ENCODE data around the gene ABCB8.

Gene ABCB8

GRCh38 chr7:151074817-151075661 is 46.8 kb downstream of the ABCB8 start:
- no peak for DNase-seq (ENCODE audit: low read depth)

GRCh38 chr7:151075662-151075971 is 47.4 kb downstream of the ABCB8 start:
- DNase-seq (ENCODE audit: low read depth): no peak

DNA sequence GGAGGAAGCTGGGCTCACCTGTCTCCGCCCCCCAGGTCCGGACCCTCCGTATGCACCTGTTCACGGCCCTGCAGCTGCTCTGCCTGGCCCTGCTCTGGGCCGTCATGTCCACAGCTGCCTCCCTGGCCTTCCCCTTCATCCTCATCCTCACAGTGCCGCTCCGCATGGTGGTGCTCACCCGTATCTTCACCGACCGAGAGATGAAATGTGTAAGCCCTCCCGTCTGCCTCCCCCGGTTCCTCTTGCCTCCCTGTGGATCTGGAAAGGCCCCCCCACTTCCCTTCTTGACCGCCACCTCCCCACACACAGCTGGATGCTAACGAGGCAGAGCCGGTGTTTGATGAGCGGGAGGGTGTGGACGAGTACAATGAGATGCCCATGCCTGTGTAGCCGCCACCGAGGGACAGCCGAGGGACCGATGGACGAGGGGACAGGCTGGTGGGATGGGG is 47.8 kb downstream of the ABCB8 start:
- DNase-seq (ENCODE audit: low read depth): no peak

GRCh38 chr7:151076863-151077704 is 48.8 kb downstream of the ABCB8 start:
- no peak for DNase-seq (ENCODE audit: low read depth)

- no peak for DNase-seq (ENCODE audit: low read depth)
These were observed 49.5 kb downstream of the ABCB8 start for GRCh38 chr7:151077705-151078232.

GRCh38 chr7:151078233-151079040 is 50.2 kb downstream of the ABCB8 start:
- no peak for DNase-seq (ENCODE audit: low read depth)

- DNase-seq (ENCODE audit: low read depth): no peak
These were observed 51.1 kb downstream of the ABCB8 start for GRCh38 chr7:151079199-151079910.

DNA sequence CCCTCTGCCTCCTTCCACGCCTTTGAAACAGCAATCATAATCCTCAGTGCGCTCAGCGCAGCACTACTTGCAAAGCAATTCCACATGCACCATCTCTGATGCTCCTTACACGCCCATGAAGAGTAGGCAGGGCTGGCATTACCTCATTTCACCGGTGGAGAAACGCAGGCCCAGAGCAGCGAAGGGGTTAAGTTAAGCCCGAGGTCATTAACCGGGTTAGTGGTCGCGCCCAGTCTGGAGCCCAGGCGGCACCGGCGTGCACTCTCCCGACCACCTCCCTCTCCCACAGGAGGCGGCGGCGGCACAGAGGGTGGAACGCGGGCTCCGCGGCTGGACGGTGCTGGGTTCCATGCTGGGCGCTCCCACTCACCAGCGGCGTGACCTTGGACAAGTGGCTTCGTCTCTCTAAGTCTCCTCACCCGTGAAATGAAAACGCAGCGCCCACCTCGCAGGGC is 51.8 kb downstream of the ABCB8 start:
- no peak for DNase-seq (ENCODE audit: low read depth)

DNA sequence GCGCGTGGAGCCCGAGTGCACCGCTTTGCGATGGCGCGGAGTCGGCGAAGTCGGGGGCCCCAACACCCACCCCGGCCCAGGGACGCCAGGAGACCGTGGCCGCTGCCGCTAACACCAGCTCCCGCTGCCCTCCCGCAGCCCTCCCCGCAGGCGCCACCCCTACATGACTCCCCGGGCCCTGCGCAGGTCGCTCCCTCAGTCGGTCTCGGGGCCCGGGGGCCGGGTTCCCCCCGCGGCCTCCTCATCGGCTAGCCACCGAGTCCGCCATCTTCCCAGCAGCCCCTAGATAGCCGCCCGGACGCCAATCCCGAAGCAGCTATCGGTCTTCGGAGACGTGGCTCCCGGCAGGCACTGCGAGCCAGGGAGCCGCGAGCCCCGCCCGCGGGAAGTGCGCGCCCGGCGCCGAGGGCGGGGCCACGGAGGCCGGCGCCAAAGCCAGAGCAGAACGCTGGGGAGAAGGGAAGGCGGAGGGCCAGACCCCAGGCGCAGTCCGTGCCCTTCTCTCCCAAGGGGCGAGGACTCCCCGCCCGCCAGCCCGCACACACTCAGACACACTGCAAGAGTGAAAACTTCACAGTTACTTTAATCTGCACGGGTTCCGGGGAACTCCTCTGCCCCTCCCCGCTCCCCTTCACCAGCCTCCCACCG is 52.4 kb downstream of the ABCB8 start, which contains the start of gene FASTK:
Gene FASTK, minus strand, starts transcription at position 288 of the 648 bp plus-strand sequence. Its CDS starts 43 bp downstream, at position 245.
- peak; percentile 61 for DNase-seq (ENCODE audit: low read depth)

DNA sequence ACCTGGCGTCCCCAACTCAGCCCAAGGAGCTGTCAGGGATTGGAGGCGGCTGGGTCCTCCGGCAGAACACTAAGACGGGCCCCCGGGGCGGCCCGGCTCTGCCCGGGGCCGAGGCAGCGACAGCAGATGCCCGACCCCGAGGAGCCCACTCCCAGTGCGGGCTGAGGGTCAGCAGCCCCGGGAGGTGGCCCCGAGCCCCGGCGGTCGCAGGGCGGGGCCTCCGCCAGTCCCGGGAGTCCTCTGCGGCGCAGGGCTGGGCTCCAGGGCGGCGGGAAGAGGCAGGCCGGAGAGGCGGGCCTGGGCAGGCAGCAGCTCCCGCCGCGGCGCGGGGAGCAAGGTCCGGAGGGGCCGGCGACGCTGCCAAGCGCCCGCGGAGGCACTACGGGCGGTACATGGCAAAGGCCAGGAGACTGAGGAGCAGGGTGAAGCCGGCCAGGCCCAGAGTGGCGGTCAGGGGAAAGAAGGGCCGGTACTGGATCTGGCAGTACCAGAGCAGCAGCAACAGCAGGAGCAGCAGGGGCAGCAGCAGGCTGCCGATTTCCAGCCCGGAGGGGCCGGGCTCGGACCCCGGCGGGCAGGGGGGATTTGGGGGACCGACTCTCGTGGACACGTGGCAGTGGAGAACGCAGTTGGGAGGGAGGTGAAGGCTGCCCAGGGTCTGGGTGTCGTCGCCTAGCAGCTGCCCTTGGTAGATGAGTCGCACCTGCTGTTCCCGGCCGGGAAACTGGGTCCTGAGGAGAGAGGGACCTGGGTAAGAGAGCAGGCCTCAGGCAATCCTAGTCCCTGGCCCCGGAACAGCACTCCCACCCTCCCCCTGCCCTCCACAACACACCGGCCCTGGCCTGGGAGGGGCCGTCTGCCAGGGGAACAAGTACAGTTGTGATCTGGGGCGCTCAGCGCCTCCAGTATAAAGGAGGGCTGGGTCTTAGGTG is 53.2 kb downstream of the ABCB8 start:
- DNase-seq (ENCODE audit: low read depth): no peak

GRCh38 chr7:151082141-151083070 is 54.2 kb downstream of the ABCB8 start:
- DNase-seq (ENCODE audit: low read depth): no peak

DNA sequence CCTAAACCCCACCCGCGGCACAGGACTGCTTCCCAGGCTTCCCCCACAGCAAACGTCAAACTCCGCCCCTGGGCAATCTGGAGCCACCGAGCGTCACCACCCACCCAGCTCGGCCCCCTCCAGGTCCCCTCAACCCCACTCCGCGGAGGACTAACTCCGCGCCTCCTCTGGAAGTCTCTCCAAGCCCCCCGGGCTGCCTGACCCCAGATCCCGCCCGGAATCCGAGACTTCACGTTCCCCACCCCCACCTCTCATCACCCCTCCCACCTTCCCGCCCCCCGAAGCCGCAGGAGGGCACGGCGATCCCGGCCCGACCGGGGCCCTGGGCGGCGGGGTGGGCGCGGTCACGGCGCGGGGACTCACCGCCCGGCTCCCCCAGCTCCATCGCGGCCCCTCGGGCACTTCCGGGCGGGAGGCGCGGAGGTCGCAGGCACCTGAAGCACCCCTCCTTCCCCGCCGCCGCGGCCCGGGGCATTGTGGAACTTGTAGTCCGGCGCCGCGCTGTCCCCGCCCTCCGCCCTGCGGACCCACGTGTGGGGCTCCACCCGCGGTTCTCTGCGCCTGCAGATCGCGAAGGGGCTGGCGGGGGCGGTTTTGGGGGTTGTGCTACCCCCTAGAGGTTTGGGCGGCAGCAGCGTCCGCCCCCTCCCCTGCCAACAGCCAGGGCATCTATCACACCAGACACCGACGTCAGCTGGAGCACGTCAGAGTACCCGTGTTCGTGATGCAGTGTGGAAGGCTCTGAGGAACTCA is 55.0 kb downstream of the ABCB8 start, which contains the start of gene TMUB1:
Gene TMUB1, minus strand, starts transcription at position 423 of the 753 bp plus-strand sequence. CDS start 930 bp downstream, outside the sequence.
- DNase-seq (ENCODE audit: low read depth): peak; percentile 61

- no peak for DNase-seq (ENCODE audit: low read depth)
These were observed 55.5 kb downstream of the ABCB8 start for GRCh38 chr7:151083824-151084160.

DNA sequence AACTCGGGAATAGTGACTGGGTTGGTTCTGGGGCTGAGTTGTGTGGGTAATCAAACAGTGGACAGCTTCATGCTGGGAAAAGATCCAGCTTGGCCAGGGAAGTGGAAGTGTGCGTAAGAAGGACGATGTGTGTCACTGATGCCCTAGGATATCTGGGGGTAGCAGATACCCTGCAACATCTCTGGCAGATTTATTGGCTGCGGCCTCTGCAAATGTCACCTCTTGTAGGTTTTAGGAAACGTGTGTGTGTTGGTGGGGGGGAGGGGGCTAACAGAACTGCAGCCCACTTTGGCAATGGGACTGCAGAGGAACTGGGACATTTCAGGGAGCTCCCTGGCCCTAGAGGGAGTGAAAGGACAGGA is 57.1 kb downstream of the ABCB8 start:
- DNase-seq (ENCODE audit: low read depth): no peak

DNA sequence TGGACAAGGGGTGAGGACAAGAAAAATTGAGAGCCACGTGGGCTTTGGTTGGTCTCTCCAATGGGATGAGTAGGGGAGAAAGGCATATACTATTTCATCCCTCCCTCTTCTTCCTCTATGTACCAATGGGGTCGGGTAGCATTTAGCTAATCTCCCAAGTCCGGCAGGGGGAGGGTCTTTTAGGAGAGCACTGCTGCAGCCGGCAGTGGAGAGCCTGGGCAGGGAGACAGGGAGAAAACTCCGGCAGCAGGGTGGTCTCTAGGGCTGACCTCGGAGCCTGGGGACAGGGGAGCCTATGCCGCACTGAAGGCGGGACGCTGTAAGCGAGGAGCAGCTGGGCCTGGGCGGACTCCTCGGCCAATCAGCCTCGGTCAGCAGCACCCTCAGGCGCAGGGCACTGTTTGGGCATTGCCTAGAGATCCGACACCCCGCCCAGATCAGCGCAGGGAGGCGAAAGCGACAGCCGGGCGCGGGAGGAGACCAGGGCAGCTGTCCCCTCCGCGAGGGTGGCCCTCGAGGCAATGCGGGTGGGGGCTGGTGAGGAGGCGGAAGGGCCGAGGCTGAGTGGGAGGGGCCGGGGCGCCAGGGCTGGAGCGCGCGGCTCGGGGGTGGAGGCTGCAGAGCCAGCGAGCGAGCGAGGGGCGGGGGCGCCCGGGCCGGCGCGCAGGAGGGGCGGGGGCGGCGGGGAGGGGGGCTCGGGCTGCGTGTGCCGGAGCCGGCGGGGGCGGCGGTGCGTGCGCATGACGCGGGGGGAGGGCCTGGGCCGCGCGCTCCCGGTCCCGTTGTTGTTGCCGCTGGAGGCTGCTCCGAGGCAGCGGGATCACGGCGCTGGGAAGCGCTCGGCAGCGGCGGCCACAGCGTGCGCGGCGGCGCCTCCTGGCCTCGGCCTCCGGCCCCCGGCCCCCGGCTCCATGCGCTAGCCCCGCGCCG is 57.7 kb downstream of the ABCB8 start, which contains the start of gene AGAP3:
Gene AGAP3, plus strand, starts transcription at position 785 of the 930 bp plus-strand sequence. CDS start 267 bp downstream, outside the sequence.
- no peak for DNase-seq (ENCODE audit: low read depth)

- no peak for DNase-seq (ENCODE audit: low read depth)
These were observed 58.6 kb downstream of the ABCB8 start for GRCh38 chr7:151086802-151087244.

All from stimulated activated CD8-positive, alpha-beta memory T cell treated with anti-CD3 and anti-CD28 coated beads, Interleukin-15, amount 100 ng/mL, for 24 hours (primary cell).